Loucy (cell line): ENCODE results near the gene TRRAP.

Experiments used
- CTCF ChIP-seq: fragments of 200-600 bp; sonication (generic); conservative IDR thresholded peaks from 2 replicates; pipeline ENCODE4 v1.5.1; 2014; ENCODE audit warnings: mild to moderate bottlenecking, antibody characterized with exemption, low read length
- EZH2phosphoT487 ChIP-seq: fragments of 200-600 bp; IDR thresholded peaks from 2 replicates; pipeline ENCODE4 v1.6.1; 2018; ENCODE audit warnings: antibody characterized with exemption, mild to moderate bottlenecking, moderate library complexity, borderline replicate concordance

GRCh38 chr7:98946389-98946788 is 68.1 kb downstream of the TRRAP start:
- no peak for TF ChIP-seq CTCF
- TF ChIP-seq EZH2phosphoT487: no peak
